ENCODE results near the gene ENOX1.

The ENOX1 gene

GRCh38 chr13:43664700-43665191 lies 122.0 kb downstream of the ENOX1 start:
- FAIRE-seq: no peak

DNA sequence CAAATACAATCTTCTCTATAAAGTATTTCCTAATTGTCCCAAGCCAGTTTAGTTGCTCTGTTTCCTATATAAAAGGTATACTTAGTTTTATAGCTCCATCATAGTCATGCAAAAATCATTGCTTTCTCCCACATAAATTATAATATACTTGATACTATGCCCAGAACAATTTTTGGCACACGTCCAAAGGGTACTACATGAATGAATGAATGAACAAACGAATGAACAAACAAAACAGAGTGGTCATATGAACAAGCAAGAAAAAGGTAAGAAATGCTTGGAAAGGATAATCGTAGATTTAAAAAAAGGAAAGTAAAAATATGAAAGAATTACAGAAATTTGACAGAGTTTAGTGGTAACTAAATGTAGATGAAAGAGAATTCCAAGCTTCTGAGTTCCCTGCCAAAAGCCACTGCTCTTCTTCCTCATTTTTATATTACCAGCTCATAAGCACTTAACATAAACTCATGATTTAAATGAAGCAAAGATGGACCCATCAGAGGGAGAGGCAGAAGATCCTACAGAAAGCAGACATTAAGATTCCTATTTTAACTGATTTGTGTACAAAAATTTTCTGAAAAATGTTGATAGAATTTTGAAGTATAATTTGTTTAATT lies 123.2 kb downstream of the ENOX1 start:
- no peak for FAIRE-seq

DNA sequence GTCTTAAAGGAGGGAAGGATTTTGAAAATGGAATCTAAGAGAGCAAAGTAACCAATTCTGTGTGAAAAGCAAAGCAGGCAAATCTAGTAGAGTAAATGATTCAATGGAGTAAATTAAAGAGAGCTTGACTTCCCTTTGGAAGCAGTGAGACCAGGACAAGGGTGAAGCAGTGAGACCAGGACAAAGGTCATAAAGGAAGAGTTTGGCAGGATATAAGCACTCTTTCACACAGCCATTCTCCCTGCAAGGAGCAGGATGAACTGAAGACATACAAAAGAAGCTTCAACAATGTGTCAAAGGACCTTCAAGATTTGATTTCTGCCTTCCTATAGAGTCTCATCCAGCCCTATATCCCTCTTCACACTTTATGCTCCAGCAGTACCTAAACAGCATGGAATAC lies 123.8 kb downstream of the ENOX1 start:
- no peak for FAIRE-seq

DNA sequence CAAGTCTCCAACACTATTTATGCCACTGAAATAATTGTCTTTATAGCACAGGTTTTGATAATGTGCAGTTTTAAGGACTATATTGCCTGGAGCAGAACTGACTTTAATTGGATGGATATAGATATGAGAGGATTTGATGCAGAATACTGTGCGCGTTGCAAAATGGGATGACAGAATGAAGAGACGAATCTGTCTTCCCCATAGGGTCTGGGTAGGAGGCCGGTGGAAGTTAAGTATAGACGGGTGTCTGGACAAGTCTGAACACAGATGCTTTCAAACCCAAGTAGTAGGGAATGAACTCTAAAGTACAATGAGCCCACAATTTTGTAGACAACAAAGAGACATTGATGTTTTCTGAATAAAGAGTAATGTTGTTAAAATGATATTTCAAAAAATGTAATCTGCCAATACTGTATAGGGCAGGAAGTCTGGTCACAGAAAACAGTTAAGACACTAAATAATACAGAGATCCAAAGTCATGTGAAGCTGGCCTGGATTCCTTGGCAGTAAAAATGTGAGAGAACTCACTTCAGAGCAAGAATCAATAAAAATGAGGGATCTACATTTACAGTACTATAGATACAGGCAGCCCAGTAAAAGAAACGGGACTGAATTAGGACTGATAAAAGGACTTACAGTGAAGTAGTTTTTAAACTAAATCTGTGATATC lies 125.5 kb downstream of the ENOX1 start:
- FAIRE-seq: no peak

DNA sequence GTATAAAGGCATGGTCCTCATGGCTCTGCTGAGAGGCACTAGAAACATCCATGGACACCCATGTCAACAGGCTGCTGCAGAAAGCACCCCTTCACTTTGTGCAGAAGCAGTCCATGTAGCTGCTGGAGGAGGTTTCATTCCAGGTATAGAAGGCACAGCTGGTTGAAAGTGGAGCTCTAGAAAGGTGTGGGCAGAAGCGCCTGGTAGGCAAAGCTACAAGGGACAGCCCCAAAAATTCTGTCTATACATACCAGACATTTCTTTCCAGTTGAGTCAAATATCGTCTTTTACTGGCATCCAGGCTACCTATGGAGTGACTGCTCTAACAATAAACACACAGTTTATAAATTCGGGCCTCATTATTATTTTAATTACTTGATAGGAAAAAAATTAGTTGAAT lies 129.3 kb downstream of the ENOX1 start:
- no peak for FAIRE-seq

DNA sequence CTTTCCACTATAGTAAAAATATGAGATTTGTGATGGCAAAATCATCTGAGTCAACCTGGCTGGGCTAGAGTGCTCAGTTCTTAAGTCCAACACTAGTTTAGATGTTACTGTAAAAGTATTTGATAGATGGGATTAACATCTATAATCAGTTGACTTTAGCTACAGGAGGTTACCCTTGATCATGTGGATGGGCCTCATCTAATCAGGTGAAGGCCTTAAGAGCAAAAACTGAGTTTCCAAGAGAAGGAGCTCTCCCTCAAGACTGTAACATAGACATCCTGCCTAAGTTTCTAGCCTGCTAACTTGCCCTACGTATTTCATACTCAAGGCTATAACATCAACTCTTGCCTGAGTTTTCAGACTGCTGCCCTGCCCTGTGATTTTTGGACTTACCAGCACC lies 132.8 kb downstream of the ENOX1 start:
- FAIRE-seq: no peak

- FAIRE-seq: no peak
Measured at GRCh38 chr13:43653395-43653794, 133.4 kb downstream of the ENOX1 start.

DNA sequence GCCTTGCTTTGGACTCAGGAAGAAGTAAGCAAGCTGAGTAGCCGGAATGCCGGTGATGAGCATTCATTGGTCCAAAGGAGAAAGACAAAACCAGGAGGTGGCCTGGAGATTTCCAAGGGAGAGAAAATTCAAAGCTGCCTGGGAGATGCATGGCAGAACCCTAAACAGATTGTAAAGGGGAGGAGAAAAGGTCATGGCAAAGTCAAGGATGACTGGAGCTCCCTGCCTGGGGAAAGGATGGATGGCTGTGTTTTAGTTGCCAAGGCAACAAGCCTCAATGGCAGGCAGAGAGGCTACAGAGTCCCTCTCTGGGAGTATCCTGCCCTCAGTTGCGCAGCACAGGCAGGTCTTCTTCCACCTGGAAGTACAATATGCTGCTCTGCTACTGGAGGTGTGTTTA lies 134.0 kb downstream of the ENOX1 start:
- no peak for FAIRE-seq

DNA sequence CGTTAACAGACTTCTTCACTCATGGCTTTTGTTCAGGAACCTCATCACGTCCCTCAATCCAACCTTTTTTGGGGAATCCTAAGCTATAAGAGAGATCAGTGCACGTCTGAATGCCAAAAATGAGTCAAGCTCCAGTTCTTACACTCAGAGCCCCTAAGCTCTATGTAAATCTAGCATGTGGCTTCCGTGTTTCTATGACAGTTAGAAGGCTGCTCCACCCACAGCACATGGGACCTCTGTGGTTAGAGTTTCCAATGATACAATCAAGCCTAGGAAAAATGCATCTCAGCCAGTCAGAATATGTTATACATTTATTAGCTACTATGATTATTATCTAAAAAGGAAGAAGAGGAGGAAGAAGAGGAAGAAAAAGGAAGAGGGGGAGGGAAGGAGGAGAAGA lies 135.9 kb downstream of the ENOX1 start:
- no peak for FAIRE-seq

- no peak for FAIRE-seq
Measured at GRCh38 chr13:43648733-43649132, 138.0 kb downstream of the ENOX1 start.

DNA sequence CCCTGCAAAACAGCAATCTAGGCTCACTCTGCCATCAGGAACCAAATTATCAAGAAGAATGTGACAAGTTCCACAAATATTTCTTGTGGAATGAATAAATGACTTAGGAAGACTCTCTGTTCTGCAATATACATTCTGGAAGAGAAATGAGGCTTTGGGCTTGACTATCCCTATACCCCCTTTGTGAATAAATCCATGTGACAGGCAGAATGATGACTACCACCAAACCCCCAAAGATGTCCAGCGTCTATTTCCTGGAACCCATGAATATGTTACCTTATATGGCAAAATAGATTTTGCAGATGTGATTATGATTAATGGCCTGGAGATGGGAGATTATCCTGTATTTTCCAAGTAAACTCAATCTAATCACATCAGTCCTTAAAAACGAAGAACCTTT lies 139.3 kb downstream of the ENOX1 start:
- no peak for FAIRE-seq

- FAIRE-seq: no peak
Measured at GRCh38 chr13:43640476-43640875, 146.3 kb downstream of the ENOX1 start.

- FAIRE-seq: no peak
Measured at GRCh38 chr13:43631106-43631505, 155.7 kb downstream of the ENOX1 start.

DNA sequence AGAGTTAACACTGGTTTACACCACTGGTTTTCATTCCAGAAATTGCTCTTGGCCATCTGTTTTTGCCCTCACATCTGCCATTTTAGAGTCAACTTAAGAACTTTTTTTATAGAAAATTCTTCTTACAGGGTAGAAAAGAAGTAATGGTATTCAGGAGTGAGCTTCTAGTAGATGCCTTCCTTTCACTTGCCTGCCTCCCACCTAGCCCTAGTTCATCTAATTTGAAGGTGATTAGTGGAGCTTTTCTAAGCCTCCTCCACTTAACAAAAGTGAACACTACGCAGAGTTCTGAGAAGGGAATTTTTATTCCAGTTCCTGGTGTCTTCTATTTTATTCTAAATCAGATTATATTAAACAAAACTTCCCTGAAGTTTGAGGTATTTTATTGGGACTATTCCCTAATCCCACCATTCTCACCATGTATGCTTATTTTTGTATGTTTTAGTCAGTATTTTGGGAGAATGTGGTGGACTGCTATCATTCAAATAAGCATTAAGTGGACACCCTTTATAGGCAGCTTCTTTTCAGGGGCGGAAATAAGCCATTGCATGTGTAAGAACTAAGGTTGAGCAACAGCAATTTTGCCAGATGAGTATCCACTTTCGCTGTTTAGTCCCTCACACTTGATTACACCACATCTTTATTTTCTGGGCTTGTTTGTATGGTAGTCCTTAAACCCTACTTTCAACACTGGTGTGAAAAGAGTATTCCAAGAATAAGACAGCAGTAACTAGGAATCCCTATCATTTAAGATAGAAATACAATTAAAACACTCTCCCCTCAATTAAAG lies 156.9 kb downstream of the ENOX1 start:
- FAIRE-seq: no peak

DNA sequence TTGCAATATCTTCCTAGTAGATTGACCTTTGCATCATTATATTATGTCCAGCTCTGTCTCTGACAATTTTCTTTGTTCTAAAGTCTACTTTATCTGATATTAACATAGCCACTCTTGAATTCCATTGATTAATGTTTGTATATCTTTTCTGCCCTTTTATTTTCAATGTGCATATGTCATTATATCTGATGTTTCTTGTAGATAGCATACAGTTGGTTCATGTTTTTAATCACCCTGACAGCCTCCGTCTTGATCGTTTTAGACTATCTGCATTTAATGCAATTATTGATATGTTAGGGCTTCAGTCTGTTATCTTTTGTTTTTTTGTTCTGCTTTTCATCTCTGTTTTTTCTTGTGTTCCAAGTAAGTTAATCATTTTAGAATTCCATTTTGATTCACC lies 159.8 kb downstream of the ENOX1 start:
- FAIRE-seq: no peak

DNA sequence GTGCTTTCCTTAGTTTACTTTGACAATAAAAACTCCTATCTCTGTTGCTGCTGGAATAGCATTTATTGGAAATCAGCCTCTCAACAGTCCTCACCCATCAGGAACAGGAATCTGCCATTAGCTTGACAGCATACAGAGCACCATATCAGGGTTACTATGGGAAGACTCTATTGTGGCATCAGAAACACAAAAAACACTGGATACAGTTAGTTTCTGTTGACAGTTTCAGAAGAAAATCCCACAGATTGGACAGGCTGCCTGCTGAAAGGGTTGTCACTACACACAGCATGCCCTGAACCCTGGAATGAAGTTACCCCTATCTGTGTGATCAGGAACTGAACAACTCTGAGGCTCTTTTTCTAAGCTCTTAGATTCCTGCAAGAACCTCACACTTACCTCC lies 172.7 kb downstream of the ENOX1 start:
- FAIRE-seq: no peak

- FAIRE-seq: no peak
Measured at GRCh38 chr13:43611281-43612273, 175.2 kb downstream of the ENOX1 start.

DNA sequence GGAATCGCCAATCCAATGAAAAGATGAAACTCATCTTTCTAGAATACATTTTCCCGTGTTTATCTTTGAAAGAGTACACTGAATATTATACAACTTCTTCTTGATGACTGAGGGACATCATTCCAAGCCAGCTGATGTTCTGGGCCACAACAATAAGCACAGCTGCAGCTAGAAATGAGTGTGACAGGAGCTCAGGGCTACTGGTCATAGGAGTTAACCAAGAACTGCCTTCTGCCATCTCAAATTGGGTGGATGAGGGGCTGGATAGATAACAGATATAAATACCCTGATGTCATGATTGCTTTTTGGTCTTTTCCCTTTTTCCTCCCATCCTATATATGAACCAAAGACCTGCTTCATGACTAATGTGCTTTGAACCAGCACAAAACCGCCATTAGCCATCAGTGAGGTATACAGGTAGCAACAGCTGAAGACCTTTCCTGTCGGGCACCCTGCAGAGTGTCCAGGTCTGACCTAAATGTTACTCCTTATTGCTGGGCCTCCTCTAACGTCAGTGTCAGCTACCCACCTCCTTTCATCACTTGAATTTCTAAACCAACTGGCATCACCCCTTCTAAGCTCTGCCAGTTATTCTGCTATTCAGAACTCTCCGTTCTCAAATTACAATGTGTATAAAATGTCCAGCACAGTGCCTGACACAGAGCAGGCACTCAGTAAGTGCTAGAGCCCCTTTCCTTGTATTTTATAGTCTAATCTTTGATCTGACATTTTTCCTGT lies 178.2 kb downstream of the ENOX1 start:
- FAIRE-seq: no peak

DNA sequence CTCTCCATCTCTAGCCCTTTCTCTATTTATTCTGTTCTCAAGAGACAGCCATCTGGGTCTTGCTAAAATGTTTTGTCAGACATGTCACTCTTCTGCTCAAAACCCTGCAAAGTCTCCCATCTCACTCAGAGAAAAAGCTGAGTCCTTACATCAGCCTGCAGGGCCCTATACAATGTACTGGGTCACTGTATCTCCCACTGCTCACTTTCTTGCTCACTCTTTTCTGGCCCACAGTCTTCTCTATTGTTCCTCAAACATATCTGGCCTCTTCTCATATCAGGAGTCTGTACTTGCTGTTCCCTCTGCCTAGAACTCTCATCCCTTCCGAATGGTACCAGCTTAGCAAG lies 189.2 kb downstream of the ENOX1 start:
- no peak for FAIRE-seq

- FAIRE-seq: no peak
Measured at GRCh38 chr13:43596924-43597598, 189.7 kb downstream of the ENOX1 start.

GRCh38 chr13:43596006-43596405 lies 190.8 kb downstream of the ENOX1 start:
- no peak for FAIRE-seq

GRCh38 chr13:43587376-43587775 lies 199.4 kb downstream of the ENOX1 start:
- no peak for FAIRE-seq
